HG03280 (cell line): ENCODE results near the gene EXTL1.

Experiments
- ATAC-seq: cut with Tn5 transposase; IDR thresholded peaks from one replicate; pipeline ENCODE4 v1.9.1; 2021; ENCODE audit warnings: mild to moderate bottlenecking, moderate library complexity; ENCODE audit not compliant: unreplicated experiment

The EXTL1 gene

DNA sequence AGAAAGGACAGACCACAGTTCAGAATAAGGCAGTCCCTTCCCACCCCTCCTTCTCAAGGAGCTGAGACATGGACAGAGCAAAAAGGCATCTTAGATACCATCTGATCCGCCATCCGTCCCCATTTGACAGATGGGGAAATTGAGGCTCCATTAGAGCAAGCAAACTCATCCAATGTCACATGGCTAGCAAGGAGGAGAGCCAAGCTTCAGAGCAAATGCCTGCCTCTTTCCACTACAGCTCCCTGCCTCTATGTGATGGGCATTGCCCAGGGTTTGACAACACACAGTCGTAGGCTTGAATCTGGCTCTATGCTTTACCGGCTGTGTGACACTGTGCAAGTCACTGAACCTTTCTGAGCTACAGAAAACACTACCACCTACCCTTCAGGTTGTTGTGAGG is 20.4 kb downstream of the EXTL1 start:
- ATAC-seq: no peak

DNA sequence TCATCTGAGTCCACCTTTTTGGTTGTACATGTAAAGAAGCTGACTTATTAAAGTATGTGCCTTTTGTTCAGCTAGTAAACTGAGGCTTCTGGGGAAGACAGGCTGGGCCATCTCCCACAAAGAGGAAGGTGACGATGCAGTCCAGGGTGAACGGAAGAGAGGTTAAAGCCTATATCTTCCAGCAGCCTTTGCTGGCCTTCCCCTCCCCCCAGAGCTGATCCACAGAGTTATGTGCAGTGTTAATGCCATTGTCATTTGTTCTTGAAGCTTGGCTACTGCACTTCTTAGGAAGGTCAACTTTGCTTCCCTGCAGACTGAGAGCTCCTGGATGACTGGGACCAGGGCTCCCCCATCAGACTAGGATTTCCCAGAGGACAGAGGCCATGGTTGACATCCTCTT is 22.2 kb downstream of the EXTL1 start:
- ATAC-seq: no peak

DNA sequence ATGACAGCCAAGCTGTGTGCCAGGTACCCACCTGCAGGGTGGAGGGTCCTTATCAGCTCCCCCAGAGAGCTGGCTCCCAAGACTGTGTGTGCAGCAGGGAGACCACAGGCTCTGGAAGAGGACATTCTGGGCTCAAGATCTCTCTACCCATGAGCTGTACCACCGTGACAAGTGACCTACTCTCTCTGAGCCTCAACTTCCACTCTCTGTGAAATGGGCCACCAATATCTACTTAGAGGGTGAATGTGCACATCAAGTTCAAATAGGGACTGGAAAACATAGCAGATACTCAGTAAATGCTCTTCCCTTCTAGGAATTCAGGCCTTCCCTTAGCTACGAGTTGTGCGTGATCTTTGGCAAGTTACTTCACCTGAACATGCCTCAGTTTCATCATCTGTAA is 22.8 kb downstream of the EXTL1 start:
- ATAC-seq: no peak

DNA sequence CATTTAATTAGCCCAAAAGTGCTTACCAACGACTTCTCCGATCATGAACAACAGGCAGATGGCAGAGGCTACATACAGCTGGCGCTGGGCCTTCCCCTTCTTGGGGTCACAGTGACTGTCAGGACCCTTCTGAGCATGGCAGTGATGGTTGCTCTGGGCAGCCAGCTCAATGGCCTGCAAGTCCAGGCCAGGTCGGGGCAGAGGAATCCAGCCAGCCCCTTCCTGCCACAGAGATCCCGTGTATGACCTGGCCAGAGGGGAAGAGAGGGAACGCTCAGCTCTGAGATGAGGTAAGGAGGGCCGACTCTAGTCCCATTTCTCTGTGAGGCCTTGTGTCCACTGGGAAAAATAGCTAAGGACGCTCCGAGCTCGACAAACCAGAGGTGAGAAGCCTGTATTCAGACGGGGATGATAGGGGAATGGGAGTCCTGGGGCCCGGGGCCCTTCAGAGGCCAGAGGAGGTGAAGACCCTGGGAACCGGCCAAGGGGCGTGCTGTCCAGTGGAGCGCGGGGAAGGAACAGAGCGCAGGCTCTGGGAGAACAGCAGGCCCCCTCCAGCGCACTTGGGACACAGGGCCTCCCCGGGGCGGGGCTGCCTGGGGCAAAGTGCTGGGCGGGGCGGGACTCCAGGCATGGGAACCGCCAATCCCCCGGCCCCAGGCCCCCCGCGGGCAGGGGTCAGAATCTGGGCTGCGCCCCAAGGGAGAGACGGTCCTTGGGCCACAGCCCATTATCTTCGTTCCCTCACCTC is 23.6 kb downstream of the EXTL1 start:
- ATAC-seq: no peak

DNA sequence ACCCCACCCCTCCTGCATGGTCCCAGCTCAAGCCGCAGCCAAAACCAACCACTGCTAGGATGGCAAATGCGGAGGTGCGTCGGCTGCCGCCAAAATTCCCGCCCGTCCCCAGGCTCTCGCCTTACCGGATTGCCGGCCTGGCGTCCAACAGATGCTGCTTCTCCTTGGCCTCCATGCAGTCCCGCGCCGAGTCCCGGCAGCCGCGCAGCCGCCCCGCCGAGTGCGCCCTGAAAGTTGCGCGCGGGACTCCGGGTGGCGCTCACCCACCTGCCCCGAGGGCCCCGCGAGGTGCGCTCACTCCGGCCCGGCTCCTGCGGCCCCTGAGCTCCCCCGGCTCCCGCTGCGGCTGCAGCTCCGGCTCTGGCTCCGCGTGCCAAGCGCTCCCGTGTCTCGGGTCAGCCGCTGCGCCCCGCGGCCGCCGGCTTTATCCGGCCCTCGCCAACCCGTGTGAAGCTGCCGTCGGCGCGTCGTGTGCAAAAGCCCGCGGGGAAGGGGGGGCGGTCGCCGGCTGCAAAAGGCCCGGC is 24.2 kb downstream of the EXTL1 start, which contains the start of gene SLC30A2:
Gene SLC30A2, minus strand, starts transcription at position 397 of the 524 bp plus-strand sequence. Its CDS starts 222 bp downstream, at position 175.
- no peak for ATAC-seq

DNA sequence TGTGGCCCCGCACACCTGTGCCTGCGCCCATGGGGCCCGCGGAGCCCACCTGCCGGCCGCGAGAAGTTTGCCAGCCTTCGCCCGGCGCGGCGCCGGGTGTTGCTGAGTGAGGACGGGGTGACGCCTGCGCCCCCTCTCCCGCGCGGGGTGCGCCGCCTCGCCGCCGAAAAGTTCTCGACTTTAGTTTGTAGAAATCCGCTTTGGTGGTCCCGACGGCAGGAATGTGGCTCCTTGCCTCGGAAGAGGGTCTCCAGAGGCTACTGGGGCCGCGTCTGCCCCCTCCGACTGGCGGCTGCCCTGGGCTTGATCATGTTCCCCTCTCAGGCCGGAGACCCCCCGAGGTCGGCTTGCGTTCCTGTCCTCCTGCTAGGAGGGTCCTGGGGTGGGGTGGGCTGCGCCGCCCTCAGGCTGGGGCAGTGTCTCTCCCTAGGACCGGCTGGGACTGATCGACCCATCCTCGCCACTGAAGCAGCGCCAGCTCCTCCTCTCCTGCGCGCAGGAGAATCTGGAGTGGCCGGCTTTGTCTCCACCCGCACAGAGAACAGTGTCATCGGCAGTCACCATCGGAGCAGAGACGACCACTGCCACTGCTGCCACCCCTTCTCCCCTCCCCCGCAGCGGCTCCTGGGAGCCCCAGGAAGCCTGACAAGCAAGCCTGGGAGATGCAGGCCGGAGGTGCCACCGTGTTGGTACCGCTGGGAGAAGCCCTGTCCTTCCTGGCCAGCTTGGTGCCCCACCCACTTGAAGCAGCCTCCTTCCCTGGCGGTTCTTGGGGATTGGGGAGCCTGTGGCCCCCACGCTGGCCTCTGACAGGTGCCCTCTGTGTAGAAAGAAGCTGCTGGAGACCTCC is 24.9 kb downstream of the EXTL1 start:
- ATAC-seq: no peak

DNA sequence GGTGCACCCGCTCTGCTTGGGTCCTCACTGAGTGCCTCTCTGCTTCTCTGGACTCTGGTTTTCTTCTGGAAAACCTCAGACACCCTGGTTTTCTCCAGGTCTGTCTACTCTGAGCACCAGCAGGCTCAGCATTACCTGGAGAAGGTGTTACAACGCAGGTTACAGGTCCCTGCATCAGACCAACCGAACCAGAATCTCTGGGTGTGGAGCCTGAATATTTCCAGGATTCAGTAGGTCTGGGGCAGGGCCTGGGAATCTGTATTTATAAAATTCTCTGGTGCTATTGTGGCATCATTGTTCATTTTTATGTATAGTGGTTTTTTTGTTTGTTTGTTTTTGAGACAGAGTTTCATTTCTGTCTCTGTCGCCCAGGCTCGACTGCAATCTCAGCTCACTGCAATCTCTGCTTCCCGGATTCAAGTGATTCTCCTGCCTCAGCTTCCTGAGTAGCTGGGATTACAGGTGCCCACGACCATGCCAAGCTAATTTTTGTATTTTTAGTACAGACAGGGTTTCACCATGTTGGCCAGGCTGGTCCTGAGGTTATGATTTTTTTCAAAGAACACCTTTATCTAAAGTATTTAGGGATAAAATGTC is 25.8 kb downstream of the EXTL1 start:
- no peak for ATAC-seq

DNA sequence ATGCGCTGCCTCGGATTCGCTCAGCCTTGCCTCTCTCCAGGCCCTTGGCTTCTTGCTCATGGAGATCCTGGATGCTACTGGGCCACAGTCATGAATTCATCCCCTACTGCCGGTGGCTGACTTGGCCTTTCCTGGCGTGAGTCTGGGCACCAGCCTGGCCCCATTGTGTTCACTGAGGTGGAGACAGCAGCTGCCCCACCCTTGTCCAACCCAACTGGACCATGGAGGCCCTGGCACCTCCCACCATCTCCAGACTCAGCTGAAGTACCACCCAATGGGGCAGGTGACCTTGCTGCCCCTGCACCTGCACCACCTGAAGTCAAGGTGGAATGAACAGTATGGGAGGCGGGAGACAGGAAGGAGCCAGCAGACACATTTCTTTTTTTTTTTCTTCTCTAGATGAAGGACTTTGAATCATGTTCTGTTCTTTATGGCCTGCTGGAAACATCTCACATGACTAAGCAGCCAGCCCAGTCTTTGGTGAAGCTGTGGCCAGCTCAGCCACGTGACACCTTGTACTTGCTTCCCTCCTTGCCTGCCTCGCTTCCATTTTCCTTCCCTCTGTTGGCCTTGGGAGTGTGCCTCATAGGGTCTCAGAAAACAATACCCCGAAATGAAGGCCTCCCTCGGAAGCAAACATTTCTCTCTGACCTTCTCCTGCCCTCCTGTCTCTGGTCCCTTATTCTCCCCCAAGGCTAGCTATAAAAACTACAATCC is 28.1 kb downstream of the EXTL1 start:
- ATAC-seq: no peak

DNA sequence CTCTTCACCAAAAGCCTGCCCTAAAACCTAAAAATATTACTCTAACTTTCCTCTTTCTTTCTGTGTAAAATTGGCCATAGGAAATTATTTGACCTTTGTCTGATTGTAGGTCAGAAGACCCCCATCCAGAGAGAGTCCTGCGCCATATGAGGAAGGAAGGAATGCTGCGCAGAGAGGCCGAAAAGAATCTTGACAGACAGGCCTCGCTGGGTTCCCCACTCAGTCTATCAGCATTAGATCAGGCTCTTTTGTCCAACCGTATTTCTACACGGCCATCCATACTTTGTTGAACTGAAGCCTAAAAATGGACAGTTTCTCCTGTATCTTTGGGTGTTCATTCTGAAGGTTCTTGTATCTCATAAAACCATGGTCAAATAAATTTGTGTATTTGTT is 28.7 kb downstream of the EXTL1 start:
- no peak for ATAC-seq

DNA sequence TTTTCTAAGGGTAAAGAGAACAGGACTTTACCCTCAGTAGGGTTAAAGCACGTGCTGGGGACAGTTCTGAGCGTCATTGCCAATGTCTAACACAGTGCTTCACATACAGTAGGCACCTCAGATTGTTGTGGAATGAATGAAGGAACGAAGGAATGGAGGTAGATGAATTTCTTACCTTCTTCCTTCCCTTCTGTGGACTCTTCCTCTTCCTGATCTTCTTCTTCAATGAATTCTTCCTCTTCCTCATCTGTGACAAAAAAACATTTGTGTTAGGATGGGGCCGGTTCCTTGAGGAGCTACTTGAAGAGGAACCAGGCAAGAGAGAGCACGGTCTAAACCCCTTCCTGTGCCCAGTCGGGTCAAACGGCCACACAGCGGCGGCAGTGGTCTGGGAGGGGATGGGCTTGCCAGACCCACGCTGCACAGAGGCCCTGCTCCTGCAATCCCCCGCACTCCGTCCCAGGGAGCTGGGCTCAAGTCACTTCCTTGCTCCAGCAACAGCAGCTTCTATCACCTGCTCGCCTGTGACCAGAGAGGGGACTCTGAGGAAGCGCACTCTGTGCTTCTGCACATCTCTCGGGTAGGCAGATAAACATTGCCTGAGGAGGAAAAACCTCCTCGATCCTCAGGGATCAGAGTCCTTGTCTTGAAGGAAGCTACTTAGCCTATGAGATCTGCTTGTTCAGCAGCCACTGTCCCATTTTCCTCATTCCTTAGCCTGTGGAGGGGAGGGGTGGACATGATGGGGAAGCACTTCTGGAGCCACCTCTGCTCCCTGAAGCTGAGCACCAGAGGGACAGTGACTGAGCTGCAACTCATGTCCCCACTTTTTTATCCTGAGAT is 32.4 kb downstream of the EXTL1 start:
- no peak for ATAC-seq

DNA sequence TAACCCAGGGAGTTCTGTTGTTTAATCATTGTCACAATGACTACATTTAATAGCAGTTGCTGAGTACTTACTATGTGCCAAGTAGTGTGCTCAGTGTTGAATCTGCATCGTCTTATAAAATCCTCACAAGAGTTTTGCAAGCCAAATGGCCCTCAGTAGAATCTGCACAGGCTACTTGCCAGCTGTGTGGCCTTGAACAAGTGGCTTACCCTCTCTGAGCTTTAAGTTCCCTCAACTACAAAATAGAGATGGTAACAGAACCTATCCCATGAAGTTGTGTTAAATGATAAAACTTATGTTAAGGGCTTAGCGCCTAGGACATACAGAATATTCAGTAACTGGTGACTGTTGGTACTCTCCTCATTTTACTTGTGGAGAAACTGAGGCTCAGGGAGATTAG is 33.5 kb downstream of the EXTL1 start:
- ATAC-seq: no peak

DNA sequence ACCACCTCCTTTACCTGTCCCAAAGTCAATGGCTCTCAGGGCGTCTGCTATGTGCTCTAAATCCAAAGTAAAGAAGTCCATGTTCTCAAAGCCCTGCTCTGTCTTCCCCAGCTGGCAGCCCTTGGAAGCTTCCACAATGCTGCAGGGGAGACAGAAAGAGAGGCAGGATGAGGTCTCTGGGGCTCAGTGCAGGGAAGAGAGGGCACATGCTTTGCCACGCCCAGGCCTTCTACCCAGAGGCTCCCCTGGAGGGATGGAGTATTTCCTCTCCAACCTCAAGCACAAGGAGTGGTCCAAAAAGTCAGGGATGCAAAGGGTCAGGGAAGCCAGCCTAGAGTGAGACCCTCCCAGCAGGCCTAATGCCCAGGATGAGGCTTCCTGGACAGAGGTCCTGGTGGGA is 35.6 kb downstream of the EXTL1 start:
- ATAC-seq: no peak

DNA sequence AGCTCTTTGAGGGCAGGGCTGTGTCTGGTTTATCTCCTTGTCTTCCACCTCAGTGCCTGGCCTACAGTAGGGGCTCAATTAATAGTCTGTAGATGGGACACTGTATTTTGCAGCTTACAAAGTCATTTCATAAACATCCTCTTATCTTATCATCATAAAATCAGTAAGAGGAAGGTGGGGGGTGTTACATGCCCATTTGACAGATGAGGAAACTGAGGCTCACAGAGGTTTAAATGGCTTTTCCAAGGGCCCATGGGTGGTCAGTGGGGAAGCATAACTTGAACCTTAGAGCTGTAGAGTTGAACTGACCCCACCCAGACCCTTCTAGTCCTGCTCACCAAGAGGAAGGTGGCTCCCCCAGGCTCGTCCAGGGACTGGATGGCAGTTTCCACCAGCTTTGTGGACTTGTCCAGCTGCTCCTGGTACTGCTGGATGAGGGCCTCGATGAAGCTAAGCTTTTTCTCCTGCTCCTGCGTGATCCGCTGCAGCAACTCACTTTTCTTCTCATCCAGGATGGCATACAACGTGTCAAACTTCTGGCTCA is 36.5 kb downstream of the EXTL1 start:
- no peak for ATAC-seq

DNA sequence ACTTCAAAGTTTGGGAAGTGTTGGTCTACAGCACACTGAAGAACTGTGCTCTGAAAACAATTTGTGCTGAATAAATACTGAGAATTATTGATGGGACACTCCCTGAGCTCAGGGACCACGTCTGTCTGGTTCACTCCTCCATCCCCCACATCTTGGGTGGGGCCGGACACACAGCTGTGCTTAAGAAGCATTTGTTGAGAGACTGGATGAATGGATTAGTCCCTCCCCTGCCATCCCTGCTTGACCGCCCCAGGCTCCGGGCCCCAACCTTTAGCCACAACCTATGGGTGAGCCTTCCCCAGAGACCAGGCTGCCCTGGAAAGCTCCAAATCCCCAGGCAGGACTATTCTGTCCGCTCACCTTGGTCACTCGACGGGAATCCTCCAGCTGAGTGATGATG is 38.3 kb downstream of the EXTL1 start:
- ATAC-seq: no peak

DNA sequence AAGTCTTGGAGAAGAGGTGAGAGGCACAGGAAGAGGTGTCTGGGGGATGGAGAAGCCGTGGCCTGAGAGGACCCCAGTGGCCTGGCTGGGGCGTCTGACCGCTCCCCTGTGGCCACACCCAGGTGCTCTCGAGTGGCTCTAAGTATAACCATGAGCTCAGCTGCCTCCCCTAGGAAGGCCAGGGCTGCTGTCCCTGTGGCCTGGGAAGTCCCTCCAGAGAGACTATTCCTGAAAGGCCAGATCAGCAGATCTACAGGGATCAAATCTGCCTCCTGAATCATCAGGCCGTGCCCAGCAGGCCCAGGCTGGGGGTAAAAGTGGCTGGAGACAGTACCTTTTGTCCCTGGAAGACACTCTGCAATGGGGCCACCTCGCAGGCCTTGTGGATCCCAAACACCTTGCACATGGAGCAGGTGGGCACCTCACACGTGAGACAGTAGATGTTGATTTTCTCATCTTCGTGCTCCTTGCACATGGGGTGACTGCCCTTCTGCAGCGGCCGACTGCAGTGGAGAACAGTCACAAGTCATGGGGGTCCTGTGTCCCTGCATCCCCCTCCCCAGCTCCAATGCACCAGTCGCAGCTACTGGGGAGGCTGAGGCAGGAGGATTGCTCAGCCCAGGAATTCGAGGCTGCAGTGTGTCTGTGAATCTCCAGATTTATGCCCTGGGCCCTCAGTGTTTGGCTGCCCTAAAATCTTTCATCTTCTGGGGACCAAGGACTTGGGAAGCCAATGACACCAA is 39.4 kb downstream of the EXTL1 start:
- no peak for ATAC-seq

DNA sequence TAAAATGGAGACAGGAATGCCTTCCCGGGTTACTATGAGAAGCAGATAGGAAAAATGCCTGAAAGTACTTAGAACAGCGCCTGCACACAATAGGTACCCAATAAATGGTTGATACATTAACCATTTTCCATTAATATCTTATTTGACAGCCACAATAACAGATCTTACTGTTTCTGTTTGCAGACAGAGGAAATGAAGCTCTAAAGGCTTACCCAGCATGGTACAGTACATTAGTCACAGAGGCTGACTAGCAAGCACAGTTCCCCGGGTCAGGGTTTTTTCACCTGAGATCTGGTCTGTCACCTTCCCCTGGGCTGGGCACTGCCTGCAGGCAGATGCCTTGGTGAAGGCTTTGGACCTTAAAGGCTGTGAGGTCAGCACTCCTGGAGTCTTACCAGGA is 43.0 kb downstream of the EXTL1 start:
- ATAC-seq: no peak

DNA sequence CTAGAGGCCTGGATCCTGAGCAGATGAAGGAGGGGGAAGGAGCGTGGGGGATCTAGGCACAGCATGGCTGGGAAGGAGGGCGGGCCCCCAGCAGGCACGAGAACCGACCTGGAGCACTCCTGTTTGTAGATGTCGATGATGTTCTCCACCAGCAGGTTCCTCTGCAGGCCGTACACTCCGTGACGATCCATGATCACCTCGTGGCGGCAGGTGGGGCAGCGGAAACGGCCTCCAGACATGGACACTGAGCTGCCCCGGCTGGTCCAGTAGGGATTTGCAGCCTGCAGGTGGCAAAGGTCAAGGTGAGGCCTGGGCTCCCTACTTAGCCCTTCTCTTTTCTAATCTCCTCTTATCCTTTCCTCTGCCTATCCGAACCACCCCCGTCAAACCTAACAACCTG is 44.6 kb downstream of the EXTL1 start:
- ATAC-seq: no peak

DNA sequence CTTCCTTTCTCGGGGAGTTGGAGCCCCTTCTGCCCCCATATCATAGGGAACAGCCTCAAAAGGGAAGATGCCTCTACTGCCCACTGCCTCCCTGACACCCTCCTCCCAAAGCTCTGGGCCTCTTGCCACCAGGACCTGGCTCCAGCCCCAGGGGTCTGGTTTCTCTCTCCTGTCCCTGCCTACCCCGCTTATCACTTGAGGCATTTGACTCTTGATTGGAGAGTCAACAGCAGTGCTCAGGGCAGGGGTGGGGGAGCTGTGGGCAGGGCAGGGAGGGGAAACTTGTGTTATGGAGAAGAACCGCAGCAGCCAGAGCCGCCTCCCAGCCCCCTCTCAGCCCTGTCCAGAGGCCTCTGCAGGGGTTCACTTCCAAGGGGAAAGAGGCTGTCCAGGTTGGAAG is 45.3 kb downstream of the EXTL1 start:
- ATAC-seq: no peak

DNA sequence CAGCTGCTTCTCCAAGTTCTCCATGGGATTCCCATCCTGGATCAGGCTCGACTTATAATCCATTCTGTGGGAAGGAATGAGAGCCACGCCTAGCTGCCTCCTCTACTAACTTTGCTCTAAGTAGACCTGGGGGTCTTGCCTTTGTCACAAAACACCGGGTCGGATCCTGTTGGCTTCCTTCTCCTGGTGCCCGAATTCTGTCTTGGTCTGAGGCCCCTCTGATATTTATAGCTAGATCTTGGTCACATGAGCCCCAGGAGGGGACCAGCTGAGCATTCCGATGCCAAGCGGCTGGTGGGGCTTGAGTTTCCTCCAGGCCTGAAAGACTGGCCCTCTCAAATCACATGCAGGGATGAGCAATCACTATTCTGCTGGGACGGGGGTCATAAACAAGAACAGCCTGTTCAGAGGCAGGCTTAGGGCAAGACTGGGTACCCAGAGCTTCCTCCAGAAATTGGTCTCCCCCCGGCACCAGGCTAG is 45.9 kb downstream of the EXTL1 start, which contains the start of gene TRIM63:
Gene TRIM63, minus strand, starts transcription at position 199 of the 480 bp plus-strand sequence. Its CDS starts 136 bp downstream, at position 63.
- no peak for ATAC-seq
